NCI-H748 (cell line): ENCODE results near the gene ARID5B.
A peak's percentile ranks its signal among the peaks of the same experiment; 100 is the strongest.

Experiments
- DNase-seq: peaks from one replicate; lab custom pipeline; 2025; ENCODE audit not compliant: unreplicated experiment; lab: John Stamatoyannopoulos, UW

The ARID5B gene

GRCh38 chr10:62085821-62086220 is 184.3 kb downstream of the ARID5B start:
- no peak for DNase-seq

GRCh38 chr10:62087329-62087728 is 185.8 kb downstream of the ARID5B start:
- no peak for DNase-seq

GRCh38 chr10:62088786-62089185 is 187.3 kb downstream of the ARID5B start:
- DNase-seq, result no peak

GRCh38 chr10:62092301-62093030 is 191.0 kb downstream of the ARID5B start:
- no peak for DNase-seq

GRCh38 chr10:62093863-62094291 is 192.4 kb downstream of the ARID5B start:
- DNase-seq, result no peak

- peak; percentile 24 for DNase-seq
These were observed 194.0 kb downstream of the ARID5B start for GRCh38 chr10:62095181-62096122.

GRCh38 chr10:62096256-62096933 is 194.9 kb downstream of the ARID5B start:
- no peak for DNase-seq

GRCh38 chr10:62098278-62099121 is 197.0 kb downstream of the ARID5B start:
- peak; percentile 17 for DNase-seq

GRCh38 chr10:62099299-62099698 is 197.8 kb downstream of the ARID5B start:
- no peak for DNase-seq

- no peak for DNase-seq
These were observed 202.4 kb downstream of the ARID5B start for GRCh38 chr10:62103857-62104256.

GRCh38 chr10:62106929-62107519 is 205.5 kb downstream of the ARID5B start:
- no peak for DNase-seq

- DNase-seq, result no peak
These were observed 207.5 kb downstream of the ARID5B start for GRCh38 chr10:62108759-62109586.

- DNase-seq, result no peak
These were observed 208.2 kb downstream of the ARID5B start for GRCh38 chr10:62109587-62110293.

- DNase-seq, result no peak
These were observed 210.8 kb downstream of the ARID5B start for GRCh38 chr10:62112300-62112699.

- DNase-seq, result no peak
These were observed 211.5 kb downstream of the ARID5B start for GRCh38 chr10:62112963-62113362.

GRCh38 chr10:62113680-62114079 is 212.2 kb downstream of the ARID5B start:
- DNase-seq, result no peak

GRCh38 chr10:62115321-62115720 is 213.8 kb downstream of the ARID5B start:
- no peak for DNase-seq

- no peak for DNase-seq
These were observed 214.3 kb downstream of the ARID5B start for GRCh38 chr10:62115842-62116241.

GRCh38 chr10:62116896-62117295 is 215.4 kb downstream of the ARID5B start:
- peak; percentile 73 for DNase-seq
